Kidney tubule cell (primary cell): Measurements from ENCODE around the gene SC5D.

Experiments
- DNase-seq: peaks from one replicate; pipeline ENCODE4 v3.0.0-alpha.2; 2018; ENCODE audit warnings: low spot score

Gene SC5D

GRCh38 chr11:121356357-121356756 is 63.8 kb downstream of the SC5D start:
- peak; percentile 15 for DNase-seq
